Astrocyte of the cerebellum (primary cell): ENCODE data around the gene MAN1A1.

Source experiments
- DNase-seq: peaks from one replicate; pipeline ENCODE4 v3.0.0-alpha.2; 2011; ENCODE audit warnings: low read depth
- H3K4me3 ChIP-seq: 2 replicates; pipeline ENCODE4 v1.5.1; 2011; ENCODE audit warnings: mild to moderate bottlenecking, low read depth, low read length, moderate library complexity
- in situ Hi-C: cut with HindIII; loops from 2 replicates; pipeline ENCODE4 v1.10.0; 2017; ENCODE audit warnings: low sequenced_read_pairs
- TF ChIP-seq, protein P1 (sequence below): IDR thresholded peaks from 2 replicates; pipeline ENCODE4 v1.5.1; 2012; ENCODE audit warnings: low read length, low read depth, moderate library complexity, mild to moderate bottlenecking; ENCODE audit errors: missing control alignments

The MAN1A1 gene

GRCh38 chr6:119237177-119237715 is 112.3 kb downstream of the MAN1A1 start:
- no peak overlapping the region for H3K4me3 ChIP-seq
- no peak for DNase-seq
- TF ChIP-seq, protein P1, sequence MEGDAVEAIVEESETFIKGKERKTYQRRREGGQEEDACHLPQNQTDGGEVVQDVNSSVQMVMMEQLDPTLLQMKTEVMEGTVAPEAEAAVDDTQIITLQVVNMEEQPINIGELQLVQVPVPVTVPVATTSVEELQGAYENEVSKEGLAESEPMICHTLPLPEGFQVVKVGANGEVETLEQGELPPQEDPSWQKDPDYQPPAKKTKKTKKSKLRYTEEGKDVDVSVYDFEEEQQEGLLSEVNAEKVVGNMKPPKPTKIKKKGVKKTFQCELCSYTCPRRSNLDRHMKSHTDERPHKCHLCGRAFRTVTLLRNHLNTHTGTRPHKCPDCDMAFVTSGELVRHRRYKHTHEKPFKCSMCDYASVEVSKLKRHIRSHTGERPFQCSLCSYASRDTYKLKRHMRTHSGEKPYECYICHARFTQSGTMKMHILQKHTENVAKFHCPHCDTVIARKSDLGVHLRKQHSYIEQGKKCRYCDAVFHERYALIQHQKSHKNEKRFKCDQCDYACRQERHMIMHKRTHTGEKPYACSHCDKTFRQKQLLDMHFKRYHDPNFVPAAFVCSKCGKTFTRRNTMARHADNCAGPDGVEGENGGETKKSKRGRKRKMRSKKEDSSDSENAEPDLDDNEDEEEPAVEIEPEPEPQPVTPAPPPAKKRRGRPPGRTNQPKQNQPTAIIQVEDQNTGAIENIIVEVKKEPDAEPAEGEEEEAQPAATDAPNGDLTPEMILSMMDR, result no peak
- in situ Hi-C loops, result no loop called here

DNA sequence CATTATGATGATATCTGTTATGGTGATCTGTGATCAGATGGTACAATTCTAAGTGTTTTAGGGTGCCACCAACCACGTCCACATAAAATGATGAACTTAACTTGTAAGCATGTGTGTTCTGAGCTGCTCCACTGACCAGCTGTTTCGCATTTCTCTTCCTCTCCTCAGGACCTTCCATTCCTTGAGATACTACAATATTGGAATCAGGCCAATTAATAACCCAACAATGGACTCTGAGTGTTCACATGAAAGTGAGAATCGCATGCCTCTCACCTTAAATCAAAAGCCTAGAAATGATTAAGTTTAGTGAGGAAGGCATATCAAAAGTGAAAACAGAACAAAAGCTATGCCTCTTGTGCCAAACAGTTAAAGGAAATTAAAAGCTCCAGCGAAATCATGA is 114.6 kb downstream of the MAN1A1 start:
- no peak for DNase-seq
- TF ChIP-seq, protein P1, result no peak
- no peak overlapping the region for H3K4me3 ChIP-seq
- in situ Hi-C loops, result no loop called here

DNA sequence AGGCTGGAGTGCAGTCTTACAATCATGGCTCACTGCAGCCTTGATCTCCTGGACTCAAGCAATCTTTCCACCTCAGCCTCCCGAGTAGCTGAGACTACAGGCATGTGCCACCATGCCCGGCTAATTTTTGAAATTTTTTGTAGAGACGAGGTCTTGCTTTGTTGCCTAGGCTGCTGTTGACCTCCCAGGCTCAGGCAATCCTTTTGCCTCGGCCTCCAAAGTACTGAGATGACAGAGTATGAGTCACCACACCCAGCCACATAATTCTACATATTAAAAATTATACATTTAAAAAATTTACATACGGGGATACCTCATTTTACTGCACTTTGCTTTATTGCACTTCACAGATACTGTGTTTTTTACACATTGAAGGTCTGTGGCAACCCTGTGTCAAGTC is 115.1 kb downstream of the MAN1A1 start:
- DNase-seq, result no peak
- no peak overlapping the region for H3K4me3 ChIP-seq
- in situ Hi-C loops, result no loop called here
- TF ChIP-seq, protein P1, result no peak

- TF ChIP-seq, protein P1, result no peak
- DNase-seq, result no peak
- in situ Hi-C loops, result no loop called here
- H3K4me3 ChIP-seq, result no peak overlapping the region
Observed at GRCh38 chr6:119233312-119233984, 116.1 kb downstream of the MAN1A1 start.

GRCh38 chr6:119231394-119231793 is 118.2 kb downstream of the MAN1A1 start:
- TF ChIP-seq, protein P1, result no peak
- in situ Hi-C loops, result no loop called here
- H3K4me3 ChIP-seq, result no peak overlapping the region
- no peak for DNase-seq

- in situ Hi-C loops, result no loop called here
- TF ChIP-seq, protein P1, result no peak
- no peak for DNase-seq
- no peak overlapping the region for H3K4me3 ChIP-seq
Observed at GRCh38 chr6:119230160-119230559, 119.4 kb downstream of the MAN1A1 start.
